HG03097 (cell line): ENCODE measurements around the gene TMEM236.
"Not testable (repeated sequence)": the region's sequence is repeated elsewhere in the genome, so short reads cannot be mapped to it uniquely, and the experiment has no call there.

Source experiments
- ATAC-seq: cut with Tn5 transposase; IDR thresholded peaks from one replicate; pipeline ENCODE4 v1.9.1; 2021; ENCODE audit not compliant: unreplicated experiment, low FRiP score

TMEM236 gene

GRCh38 chr10:17751781-17752445 lies at the start of gene TMEM236:
Gene TMEM236, plus strand, starts transcription at chr10:17752201. Its CDS starts 95 bp downstream, at chr10:17752296.
- no peak for ATAC-seq

- ATAC-seq: no peak
Measured at GRCh38 chr10:17703706-17704105, 48.3 kb upstream of the TMEM236 start.

- no peak for ATAC-seq
Measured at GRCh38 chr10:17708821-17709220, 43.2 kb upstream of the TMEM236 start.

- no peak for ATAC-seq
Measured at GRCh38 chr10:17709492-17709891, 42.5 kb upstream of the TMEM236 start.

GRCh38 chr10:17710181-17710580 lies 41.8 kb upstream of the TMEM236 start:
- no peak for ATAC-seq

- no peak for ATAC-seq
Measured at GRCh38 chr10:17712053-17712452, 39.9 kb upstream of the TMEM236 start.

GRCh38 chr10:17712717-17713471 lies 39.1 kb upstream of the TMEM236 start:
- no peak for ATAC-seq

GRCh38 chr10:17713758-17714157 lies 38.2 kb upstream of the TMEM236 start:
- ATAC-seq: no peak

GRCh38 chr10:17716161-17716560 lies 35.8 kb upstream of the TMEM236 start:
- no peak for ATAC-seq

GRCh38 chr10:17722317-17723014 lies 29.5 kb upstream of the TMEM236 start:
- not testable (repeated sequence) for ATAC-seq

GRCh38 chr10:17725703-17726102 lies 26.3 kb upstream of the TMEM236 start:
- ATAC-seq: no peak

GRCh38 chr10:17729630-17730029 lies 22.4 kb upstream of the TMEM236 start:
- no peak for ATAC-seq

- ATAC-seq: no peak
Measured at GRCh38 chr10:17730667-17731066, 21.3 kb upstream of the TMEM236 start.

GRCh38 chr10:17731331-17732020 lies 20.5 kb upstream of the TMEM236 start:
- no peak for ATAC-seq

- ATAC-seq: no peak
Measured at GRCh38 chr10:17733620-17734019, 18.4 kb upstream of the TMEM236 start.

- no peak for ATAC-seq
Measured at GRCh38 chr10:17734432-17735080, 17.4 kb upstream of the TMEM236 start.

GRCh38 chr10:17735166-17735941 lies 16.6 kb upstream of the TMEM236 start:
- ATAC-seq: no peak

- no peak for ATAC-seq
Measured at GRCh38 chr10:17736223-17736622, 15.8 kb upstream of the TMEM236 start.

- ATAC-seq: no peak
Measured at GRCh38 chr10:17737027-17737965, 14.7 kb upstream of the TMEM236 start.
